Right lobe of liver (tissue), 6 donors: ENCODE data around the gene STX8. TPM values are rescaled to one million over a fixed set of nuclear protein-coding genes. Genes with fewer than 3 reads are reported as not detected.

Experiments used
- ATAC-seq, 4 donors: fragments of 200-7000 bp; cut with Tn5 transposase; one replicate each; pipeline ENCODE4 v1.9.1; 2020; ENCODE audit warnings: mild to moderate bottlenecking in 4 of 4, moderate library complexity in 4 of 4
- DNase-seq, 3 donors: peaks; one replicate each; pipeline ENCODE4 v3.0.0-alpha.2; 2020
- H3K27ac ChIP-seq, 3 donors: fragments of 200-600 bp; one replicate each; pipeline ENCODE4 v1.8.0; 2022
- H3K27me3 ChIP-seq, 2 donors: fragments of 200-600 bp; one replicate each; pipeline ENCODE4 v1.8.0; 2022
- H3K36me3 ChIP-seq, 4 donors: fragments of 200-600 bp; sonication (generic) in 1 of 4; one replicate each; pipeline versions ENCODE4 v1.5.1 to v1.8.0; 2017 to 2022; ENCODE audit warnings: control low read depth in 1 of 4
- H3K4me1 ChIP-seq, 4 donors: fragments of 200-600 bp; sonication (generic) in 1 of 4; one replicate each; pipeline versions ENCODE4 v1.5.1 to v1.8.0; 2017 to 2022; ENCODE audit warnings: control low read depth in 1 of 4
- H3K4me3 ChIP-seq, 3 donors: fragments of 200-600 bp; one replicate each; pipeline ENCODE4 v1.8.0; 2022
- H3K9me3 ChIP-seq, 4 donors: fragments of 200-600 bp; sonication (generic) in 1 of 4; one replicate each; pipeline versions ENCODE4 v1.5.1 to v1.8.0; 2017 to 2022; ENCODE audit warnings: control low read depth in 1 of 4
- POLR2A ChIP-seq: fragments of 450-650 bp; IDR thresholded peaks from one replicate; pipeline ENCODE4 v1.6.1; 2017; ENCODE audit warnings: antibody characterized with exemption, mild to moderate bottlenecking
- WGBS: methylation state at CpG from one replicate; pipeline ENCODE4 v1.1.6; 2018; ENCODE audit warnings: low coverage, low lambda C conversion rate; ENCODE audit not compliant: insufficient coverage; ENCODE audit errors: missing lambda C conversion rate; 5-methylcytosine and 5-hydroxymethylcytosine counted together
- intact Hi-C, 2 donors: fragments of 100-400 bp; cut with DNase I; formaldehyde crosslinking; loops; one replicate each; pipeline versions ENCODE4 v1.11.2 to v1.14.1; 2022
- total RNA-seq, 6 experiments: library from RNA; depleted of rRNA in 2 of 6; stranded (reverse); fragments of >200 nt in 2 of 6; fragmentation: NEBNext Ultra II Directional in 3 of 6; extraction: Animal tissue kit (Norgen Biotek cat#: 25700) in 3 of 6; gene quantifications; one replicate each; pipeline versions ENCODE4 v1.1.0 to v1.2.4, GENCODE V29; 2016 to 2023
- TF ChIP-seq, protein P1 (sequence below), 4 donors: fragments of 200-600 bp in 3 of 4; fragments of 450-650 bp in 1 of 4; IDR thresholded peaks; one replicate each; pipeline versions ENCODE4 v1.5.1 to v1.8.0; 2016 to 2022; ENCODE audit warnings: antibody characterized with exemption in 4 of 4, mild to moderate bottlenecking in 2 of 4
- donor health status: DM: no; HTN: yes; CAD: no.
- donor health status: DM: no; HTN: no; CAD: no.
- donor health status: DM: no; HTN: no; CAD: no.
- donor health status: DM: no; HTN: yes; CAD: no.
- donor health status: DM: no; HTN: yes; CAD: no.

The STX8 gene
- total RNA-seq, 6 experiments from 2014 or later, result 20.6 to 35.3 (median 27.7) TPM

- DNase-seq (no peak), ATAC-seq (no peak)
- Histone ChIP-seq H3K9me3 (no peaks in the 10 kb centered on the region), H3K27ac (no peak overlapping the region), H3K36me3 (no peaks in the 10 kb centered on the region), H3K4me1 (peaks cover 0 to 25% (median 2%) of the 10 kb centered on the region in 4 donors), H3K27me3 (no peaks in the 10 kb centered on the region), H3K4me3 (no peak overlapping the region)
- intact Hi-C loops, result no loop called here
- WGBS, result 78% methylated on average over 13 of the region's 13 CpGs
- TF ChIP-seq, protein P1, sequence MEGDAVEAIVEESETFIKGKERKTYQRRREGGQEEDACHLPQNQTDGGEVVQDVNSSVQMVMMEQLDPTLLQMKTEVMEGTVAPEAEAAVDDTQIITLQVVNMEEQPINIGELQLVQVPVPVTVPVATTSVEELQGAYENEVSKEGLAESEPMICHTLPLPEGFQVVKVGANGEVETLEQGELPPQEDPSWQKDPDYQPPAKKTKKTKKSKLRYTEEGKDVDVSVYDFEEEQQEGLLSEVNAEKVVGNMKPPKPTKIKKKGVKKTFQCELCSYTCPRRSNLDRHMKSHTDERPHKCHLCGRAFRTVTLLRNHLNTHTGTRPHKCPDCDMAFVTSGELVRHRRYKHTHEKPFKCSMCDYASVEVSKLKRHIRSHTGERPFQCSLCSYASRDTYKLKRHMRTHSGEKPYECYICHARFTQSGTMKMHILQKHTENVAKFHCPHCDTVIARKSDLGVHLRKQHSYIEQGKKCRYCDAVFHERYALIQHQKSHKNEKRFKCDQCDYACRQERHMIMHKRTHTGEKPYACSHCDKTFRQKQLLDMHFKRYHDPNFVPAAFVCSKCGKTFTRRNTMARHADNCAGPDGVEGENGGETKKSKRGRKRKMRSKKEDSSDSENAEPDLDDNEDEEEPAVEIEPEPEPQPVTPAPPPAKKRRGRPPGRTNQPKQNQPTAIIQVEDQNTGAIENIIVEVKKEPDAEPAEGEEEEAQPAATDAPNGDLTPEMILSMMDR (IDR thresholded peaks at IDR 0.05), result no peak
- TF ChIP-seq POLR2A, result no peak
These were observed 211.9 kb downstream of the STX8 start for GRCh38 chr17:9363440-9364350.

GRCh38 chr17:9361188-9361955 lies 214.2 kb downstream of the STX8 start:
- intact Hi-C loops, result no loop called here

GRCh38 chr17:9360677-9361081 lies 214.9 kb downstream of the STX8 start:
- Histone ChIP-seq H3K27ac (peak overlapping the region in 2 of 3 donors; percentile 7 to 67), H3K4me1 (peaks cover 0 to 25% (median 2%) of the 10 kb centered on the region in 4 donors), H3K4me3 (peak overlapping the region in 2 of 3 donors; percentile 17 to 24), H3K9me3 (no peaks in the 10 kb centered on the region), H3K36me3 (no peaks in the 10 kb centered on the region), H3K27me3 (no peaks in the 10 kb centered on the region)
- peak; percentile 85 to 93 (median 91) for ATAC-seq
- intact Hi-C loops, result no loop called here
- no peak for TF ChIP-seq POLR2A
- TF ChIP-seq, protein P1 (IDR thresholded peaks at IDR 0.05), result no peak
- peak; percentile 69 to 82 (median 71) for DNase-seq
- 20% methylated on average over 13 of the region's 13 CpGs for whole genome bisulfite sequencing

More at GRCh38 chr17:9361188-9361955, 214.2 kb downstream of the STX8 start:
- Histone ChIP-seq H3K4me1 (peaks cover 0 to 25% (median 2%) of the 10 kb centered on the region in 4 donors), H3K9me3 (no peaks in the 10 kb centered on the region), H3K27ac (peak overlapping the region in 2 of 3 donors; percentile 7 to 67), H3K36me3 (no peaks in the 10 kb centered on the region), H3K27me3 (no peaks in the 10 kb centered on the region), H3K4me3 (peak overlapping the region in 2 of 3 donors; percentile 17 to 24)
- 55% methylated on average over 7 of the region's 7 CpGs for WGBS
- TF ChIP-seq, protein P1 (IDR thresholded peaks at IDR 0.05), result no peak
- TF ChIP-seq POLR2A, result no peak
- peak in 1 of 3 donors; percentile 62 for DNase-seq
- peak; percentile 79 to 87 (median 83) for ATAC-seq

DNA sequence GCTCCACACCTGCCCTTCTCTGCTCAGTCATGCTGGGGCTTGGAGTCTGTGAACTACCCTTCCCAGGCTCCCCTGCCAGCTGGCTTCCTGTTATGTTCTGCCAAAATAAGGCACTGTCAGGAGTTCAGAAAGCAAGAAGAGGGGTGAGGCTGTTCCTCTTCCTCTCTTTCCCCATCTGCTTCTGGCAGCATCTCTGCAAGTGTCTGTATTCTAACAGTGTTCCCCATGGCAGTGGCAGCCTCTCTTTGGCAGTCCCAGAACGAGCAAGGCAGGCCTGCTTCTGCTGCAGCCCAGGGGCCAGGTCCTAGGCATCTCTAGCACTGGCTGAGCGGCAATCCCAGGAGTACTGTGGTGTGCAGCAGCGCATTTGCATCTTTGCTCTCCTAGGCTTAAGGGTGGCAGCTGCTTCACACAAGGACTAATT lies 219.1 kb downstream of the STX8 start:
- no peaks in the 10 kb centered on the region for H3K27me3 ChIP-seq
- intact Hi-C loops, result no loop called here
- ATAC-seq, result peak in 3 of 4 donors; percentile 34 to 44 (median 34)
- no CpG with 5 or more reads among the region's 3 CpGs for WGBS
- no peaks in the 10 kb centered on the region for H3K36me3 ChIP-seq
- TF ChIP-seq, protein P1 (IDR thresholded peaks at IDR 0.05), result no peak
- no peak for TF ChIP-seq POLR2A
- no peaks in the 10 kb centered on the region for H3K9me3 ChIP-seq
- H3K4me3 ChIP-seq, result no peak overlapping the region
- DNase-seq, result no peak
- no peak overlapping the region for H3K27ac ChIP-seq
- peaks cover 0 to 17% (median 1%) of the 10 kb centered on the region in 4 donors for H3K4me1 ChIP-seq
